Measurements from ENCODE around the gene IL27RA.

Gene IL27RA

DNA sequence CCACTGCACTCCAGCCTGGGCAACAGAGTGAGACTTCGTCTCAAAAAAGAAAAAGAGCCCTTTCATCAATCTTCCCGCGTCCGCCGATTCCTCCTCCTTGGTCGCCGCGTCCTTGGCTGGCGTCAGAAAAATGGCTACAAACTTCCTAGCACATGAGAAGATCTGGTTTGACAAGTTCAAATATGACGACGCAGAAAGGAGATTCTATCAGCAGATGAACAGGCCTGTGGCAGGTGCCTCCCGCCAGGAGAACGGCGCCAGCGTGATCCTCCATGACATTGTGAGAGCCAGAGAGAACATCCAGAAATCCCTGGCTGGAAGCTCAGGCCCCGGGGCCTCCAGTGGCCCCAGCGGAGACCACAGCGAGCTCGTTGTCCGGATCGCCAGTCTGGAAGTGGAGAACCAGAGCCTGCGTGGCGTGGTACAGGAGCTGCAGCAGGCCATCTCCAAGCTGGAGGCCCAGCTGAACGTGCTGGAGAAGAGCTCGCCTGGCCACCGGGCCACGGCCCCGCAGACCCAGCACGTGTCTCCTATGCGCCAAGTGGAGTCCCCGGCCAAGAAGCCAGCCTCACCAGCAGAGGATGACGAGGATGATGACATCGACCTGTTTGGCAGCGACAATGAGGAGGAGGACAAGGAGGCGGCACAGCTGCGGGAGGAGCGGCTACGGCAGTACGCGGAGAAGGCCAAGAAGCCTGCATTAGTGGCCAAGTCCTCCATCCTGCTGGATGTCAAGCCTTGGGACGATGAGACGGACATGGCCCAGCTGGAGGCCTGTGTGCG lies 38.9 kb downstream of the IL27RA start:
- Histone ChIP-seq H4K20me1 (ENCODE audit: insufficient read depth, low read length) (peaks cover 4% of the 10 kb centered on the region; the same call in 1 of the 2 replicates), H3K9me3 (ENCODE audit: insufficient read depth, low read length, severe bottlenecking) (no peaks in the 10 kb centered on the region), H3K4me1 (ENCODE audit: insufficient read depth, low read length) (peaks cover 27% of the 10 kb centered on the region), H3K4me2 (ENCODE audit: insufficient read depth, low read length) (no peak overlapping the region), H3K27ac (ENCODE audit: low read length) (no peak overlapping the region), H3K79me2 (ENCODE audit: insufficient read depth, low read length) (peaks cover 17% of the 10 kb centered on the region), H3K4me3 (ENCODE audit: low read depth in 1 of 2, low read length in 2 of 2) (no peak overlapping the region), H3K36me3 (ENCODE audit: insufficient read depth, low read length) (peaks cover 4% of the 10 kb centered on the region; the same call in 1 of the 2 replicates), H2AFZ (ENCODE audit: low read depth, low read length) (no peak overlapping the region), H3K9ac (ENCODE audit: low read depth, low read length) (no peak overlapping the region), H3K27me3 (ENCODE audit: insufficient read depth, low read length, poor library complexity) (peaks cover 17% of the 10 kb centered on the region)
- DNase-seq: no peak
- TF ChIP-seq EZH2 (IDR thresholded peaks at IDR 0.05; ENCODE audit: borderline replicate concordance, low read depth, low read length, severe bottlenecking): no peak
- TF ChIP-seq, protein P1, sequence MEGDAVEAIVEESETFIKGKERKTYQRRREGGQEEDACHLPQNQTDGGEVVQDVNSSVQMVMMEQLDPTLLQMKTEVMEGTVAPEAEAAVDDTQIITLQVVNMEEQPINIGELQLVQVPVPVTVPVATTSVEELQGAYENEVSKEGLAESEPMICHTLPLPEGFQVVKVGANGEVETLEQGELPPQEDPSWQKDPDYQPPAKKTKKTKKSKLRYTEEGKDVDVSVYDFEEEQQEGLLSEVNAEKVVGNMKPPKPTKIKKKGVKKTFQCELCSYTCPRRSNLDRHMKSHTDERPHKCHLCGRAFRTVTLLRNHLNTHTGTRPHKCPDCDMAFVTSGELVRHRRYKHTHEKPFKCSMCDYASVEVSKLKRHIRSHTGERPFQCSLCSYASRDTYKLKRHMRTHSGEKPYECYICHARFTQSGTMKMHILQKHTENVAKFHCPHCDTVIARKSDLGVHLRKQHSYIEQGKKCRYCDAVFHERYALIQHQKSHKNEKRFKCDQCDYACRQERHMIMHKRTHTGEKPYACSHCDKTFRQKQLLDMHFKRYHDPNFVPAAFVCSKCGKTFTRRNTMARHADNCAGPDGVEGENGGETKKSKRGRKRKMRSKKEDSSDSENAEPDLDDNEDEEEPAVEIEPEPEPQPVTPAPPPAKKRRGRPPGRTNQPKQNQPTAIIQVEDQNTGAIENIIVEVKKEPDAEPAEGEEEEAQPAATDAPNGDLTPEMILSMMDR (IDR thresholded peaks at IDR 0.05; ENCODE audit: borderline replicate concordance, extremely low read depth, low read length, poor library complexity, severe bottlenecking): no peak
- ATAC-seq (ENCODE audit: insufficient read depth, low read depth): no peak

DNA sequence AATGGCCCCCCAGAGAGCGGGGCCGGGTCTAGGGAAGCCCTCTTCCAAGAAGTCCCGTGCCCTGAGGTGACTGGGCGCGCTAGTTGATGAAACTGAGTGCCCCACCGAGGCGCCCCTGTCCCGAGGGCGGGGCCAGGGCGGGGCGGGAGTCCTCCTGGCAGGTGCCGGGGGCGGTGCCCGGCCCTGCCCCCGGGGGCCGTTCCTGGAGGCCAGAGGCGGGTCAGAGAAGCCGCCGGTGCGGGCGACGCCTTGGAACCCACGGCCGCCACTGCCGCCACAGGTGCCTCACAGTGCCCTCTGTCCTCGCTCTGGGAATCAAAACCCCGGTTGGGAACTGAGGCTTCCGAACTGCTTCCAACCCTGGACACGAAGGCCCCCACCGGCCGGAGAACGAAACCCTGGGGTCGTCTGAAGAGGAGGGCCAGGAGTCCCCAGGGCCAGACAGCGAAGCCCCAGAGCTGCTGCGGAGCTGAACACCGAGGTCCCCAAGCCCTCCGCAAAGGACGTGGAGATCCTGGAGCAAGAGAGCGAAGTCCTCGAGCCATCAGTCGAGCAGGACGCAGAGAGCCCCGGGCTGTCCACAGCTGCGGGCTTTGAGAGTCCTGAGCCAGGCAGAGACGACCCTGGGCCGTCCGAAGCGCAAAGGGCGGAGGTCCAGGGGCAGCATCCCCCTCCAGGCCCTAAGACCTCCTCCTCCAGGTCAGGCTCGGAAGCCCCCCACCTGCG lies 41.1 kb downstream of the IL27RA start, which contains the start of gene MISP3:
Gene MISP3 (plus strand): TSS at position 252 of the 726 bp plus-strand sequence. CDS start 524 bp downstream, outside the sequence.
- peak; percentile 26 for DNase-seq
- ATAC-seq (ENCODE audit: insufficient read depth, low read depth): peak; percentile 1; the same call in 1 of the 3 replicates
- Histone ChIP-seq H3K36me3 (ENCODE audit: insufficient read depth, low read length) (peaks cover 4% of the 10 kb centered on the region; the same call in 1 of the 2 replicates), H4K20me1 (ENCODE audit: insufficient read depth, low read length) (peaks cover 4% of the 10 kb centered on the region; the same call in 1 of the 2 replicates), H3K27ac (ENCODE audit: low read length) (peak within 1 kb of the TSS; percentile 80), H3K4me3 (ENCODE audit: low read depth in 1 of 2, low read length in 2 of 2) (peak within 1 kb of the TSS; percentile 83 to 92), H3K27me3 (ENCODE audit: insufficient read depth, low read length, poor library complexity) (peaks cover 17% of the 10 kb centered on the region), H3K79me2 (ENCODE audit: insufficient read depth, low read length) (peaks cover 32% of the 10 kb centered on the region), H2AFZ (ENCODE audit: low read depth, low read length) (peak within 1 kb of the TSS; percentile 83), H3K9ac (ENCODE audit: low read depth, low read length) (peak within 1 kb of the TSS; percentile 78), H3K4me2 (ENCODE audit: insufficient read depth, low read length) (peak within 1 kb of the TSS; percentile 85), H3K9me3 (ENCODE audit: insufficient read depth, low read length, severe bottlenecking) (no peaks in the 10 kb centered on the region), H3K4me1 (ENCODE audit: insufficient read depth, low read length) (peaks cover 35% of the 10 kb centered on the region)
- TF ChIP-seq, protein P1 (IDR thresholded peaks at IDR 0.05; ENCODE audit: borderline replicate concordance, extremely low read depth, low read length, poor library complexity, severe bottlenecking): no peak
- peak; percentile 94 for TF ChIP-seq EZH2 (IDR thresholded peaks at IDR 0.05; ENCODE audit: borderline replicate concordance, low read depth, low read length, severe bottlenecking)

DNA sequence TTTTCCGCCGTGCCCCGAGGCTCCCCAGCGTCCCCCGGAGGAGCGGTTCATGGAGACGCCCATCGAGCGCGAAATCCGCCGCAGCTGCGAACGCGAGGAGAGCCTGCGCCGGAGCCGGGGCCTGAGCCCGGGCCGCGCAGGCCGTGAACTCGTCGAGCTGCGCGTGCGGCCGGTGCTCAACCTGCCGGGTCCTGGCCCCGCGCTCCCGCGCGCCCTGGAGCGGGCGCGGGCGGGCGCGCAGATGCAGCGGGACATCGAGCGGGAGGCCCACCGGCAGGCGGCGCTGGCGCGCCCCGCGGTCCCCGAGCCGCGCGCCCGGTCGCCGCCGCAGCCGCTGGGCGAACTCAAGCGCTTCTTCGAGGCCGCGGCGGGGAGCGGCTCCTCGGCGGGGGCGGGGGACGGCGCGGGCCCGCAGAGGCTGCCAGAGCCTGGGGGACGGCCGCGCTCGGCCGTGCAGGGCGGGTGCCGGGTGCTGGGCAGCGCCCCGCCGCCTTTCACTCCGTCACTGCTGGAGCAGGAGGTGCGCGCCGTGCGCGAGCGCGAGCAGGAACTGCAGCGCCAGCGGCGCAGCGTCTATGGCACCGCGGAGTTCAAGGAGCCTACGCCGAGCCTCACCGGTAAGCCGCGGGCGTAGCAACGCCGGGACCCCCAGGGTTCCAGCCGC lies 41.8 kb downstream of the IL27RA start:
- DNase-seq (peak; percentile 81), ATAC-seq (ENCODE audit: insufficient read depth, low read depth) (peak; percentile 73)
- peaks cover 35% of the 10 kb centered on the region for H3K4me1 ChIP-seq (ENCODE audit: insufficient read depth, low read length)
- H3K9me3 ChIP-seq (ENCODE audit: insufficient read depth, low read length, severe bottlenecking): no peaks in the 10 kb centered on the region
- TF ChIP-seq EZH2 (IDR thresholded peaks at IDR 0.05; ENCODE audit: borderline replicate concordance, low read depth, low read length, severe bottlenecking): no peak
- TF ChIP-seq, protein P1 (IDR thresholded peaks at IDR 0.05; ENCODE audit: borderline replicate concordance, extremely low read depth, low read length, poor library complexity, severe bottlenecking): peak; percentile 73
- peak overlapping the region; percentile 78 for H3K9ac ChIP-seq (ENCODE audit: low read depth, low read length)
- peaks cover 32% of the 10 kb centered on the region for H3K79me2 ChIP-seq (ENCODE audit: insufficient read depth, low read length)
- peak overlapping the region; percentile 85 for H3K4me2 ChIP-seq (ENCODE audit: insufficient read depth, low read length)
- H4K20me1 ChIP-seq (ENCODE audit: insufficient read depth, low read length): peaks cover 4% of the 10 kb centered on the region; the same call in 1 of the 2 replicates
- peaks cover 4% of the 10 kb centered on the region; the same call in 1 of the 2 replicates for H3K36me3 ChIP-seq (ENCODE audit: insufficient read depth, low read length)
- peak overlapping the region; percentile 83 for H2AFZ ChIP-seq (ENCODE audit: low read depth, low read length)
- peak overlapping the region; percentile 83 to 92 for H3K4me3 ChIP-seq (ENCODE audit: low read depth in 1 of 2, low read length in 2 of 2)
- H3K27ac ChIP-seq (ENCODE audit: low read length): peak overlapping the region; percentile 80
- peaks cover 17% of the 10 kb centered on the region for H3K27me3 ChIP-seq (ENCODE audit: insufficient read depth, low read length, poor library complexity)

Measured in DND-41 (cell line).